Panc1 (cell line): ENCODE measurements around the gene ASTN2.

Source experiments
- CTCF ChIP-seq: fragments of 450-650 bp; IDR thresholded peaks from 2 replicates; pipeline ENCODE4 v1.5.1; 2017; ENCODE audit warnings: mild to moderate bottlenecking
- POLR2AphosphoS5 ChIP-seq: IDR thresholded peaks from 2 replicates; pipeline ENCODE4 v1.6.1; 2012; ENCODE audit warnings: mild to moderate bottlenecking, low read depth, low read length, moderate library complexity
- REST ChIP-seq, 2 experiments: IDR thresholded peaks; 2 replicates each; pipeline ENCODE4 v1.6.1; 2011 to 2012; ENCODE audit warnings: low read depth in 2 of 2, control low read depth in 1 of 2, low read length in 1 of 2, mild to moderate bottlenecking in 1 of 2, moderate library complexity in 1 of 2; ENCODE audit not compliant: insufficient read depth in 1 of 2
- TCF7L2 ChIP-seq: IDR thresholded peaks from 2 replicates; pipeline ENCODE4 v1.6.1; 2011; ENCODE audit warnings: mild to moderate bottlenecking, low read depth, low read length, inconsistent platforms

GRCh38 chr9:117305454-117305853, 109.4 kb downstream of the ASTN2 start:
- TF ChIP-seq CTCF (no peak), POLR2AphosphoS5 (no peak), REST (IDR thresholded peaks at IDR 0.05; ENCODE audit: insufficient read depth in 1 of 2, low read depth in 2 of 2, low read length in 1 of 2) (no peak), TCF7L2 (no peak)
